Jurkat, Clone E6-1 (cell line): ENCODE results near the gene GJB3.
"Not testable (repeated sequence)": the region's sequence is repeated elsewhere in the genome, so short reads cannot be mapped to it uniquely, and the experiment has no call there.

Source experiments
- DNase-seq: peaks from one replicate; pipeline ENCODE4 v3.0.0-alpha.2; 2011; ENCODE audit warnings: low read depth, low spot score
- H3K4me3 ChIP-seq: 2 replicates; pipeline ENCODE4 v1.5.1; 2011; ENCODE audit warnings: mild to moderate bottlenecking, low read length, control low read depth, moderate library complexity

The GJB3 gene

DNA sequence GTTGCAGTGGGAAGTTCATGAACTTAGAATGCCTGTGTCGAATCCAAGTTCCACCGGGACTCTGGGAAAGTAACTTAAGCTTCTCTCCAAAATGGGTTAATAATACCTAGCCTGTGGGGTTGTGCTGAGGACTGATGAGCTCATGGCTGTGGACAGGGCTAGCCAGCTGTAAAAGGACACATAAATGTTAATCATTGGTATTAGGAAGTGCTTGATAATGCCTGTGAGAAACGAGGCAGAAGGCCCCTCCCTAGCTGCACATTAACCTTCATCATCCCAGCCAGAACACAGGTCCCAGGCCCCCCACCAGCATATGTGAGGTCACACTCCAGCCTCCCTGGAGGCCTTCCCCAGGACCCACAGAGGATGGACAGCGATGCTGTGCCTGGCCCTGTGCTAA lies 22.3 kb upstream of the GJB3 start:
- no peak overlapping the region for H3K4me3 ChIP-seq
- no peak for DNase-seq

DNA sequence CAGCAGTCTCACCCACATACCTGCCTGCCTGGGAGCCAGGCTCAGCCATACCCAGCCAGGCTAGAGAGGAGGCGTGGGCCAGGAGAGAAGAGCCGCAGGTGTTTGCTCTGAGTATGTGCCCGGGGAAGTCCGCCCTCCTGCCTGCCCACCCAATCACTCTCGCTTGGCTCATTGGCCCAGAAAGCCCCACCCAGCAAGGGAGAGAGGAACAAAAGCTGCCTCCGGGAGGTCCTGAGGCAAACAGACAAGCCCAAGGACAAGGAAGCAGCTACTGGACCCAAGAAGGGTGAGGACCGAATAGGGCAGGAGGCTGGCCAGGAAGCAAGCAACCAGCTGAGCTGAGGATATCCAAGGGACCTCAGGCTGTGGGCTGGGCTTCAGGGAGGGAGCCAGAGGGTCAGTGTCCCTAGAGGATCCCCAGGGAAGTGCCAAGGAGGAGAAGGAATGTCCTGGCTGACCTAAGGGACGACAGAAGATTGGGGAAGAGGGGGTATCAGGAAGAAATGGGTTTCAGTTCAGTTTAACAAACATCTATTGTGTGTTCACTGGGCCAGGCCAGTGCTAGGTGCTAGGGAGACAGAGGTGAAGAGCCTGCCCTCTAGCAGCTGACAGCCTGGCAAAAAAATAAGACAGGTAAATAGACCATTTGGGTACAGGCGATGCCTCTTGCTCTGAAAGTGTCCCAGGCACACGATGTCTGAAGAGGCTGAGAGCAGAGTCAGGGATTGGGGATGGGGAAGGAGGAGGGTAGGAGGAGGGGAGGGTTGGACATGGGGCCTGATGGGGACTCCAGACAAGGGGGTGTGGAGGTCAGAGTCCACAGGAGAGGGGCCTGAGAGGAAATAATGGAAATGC lies 21.3 kb upstream of the GJB3 start, which contains the start of gene GJB4:
Gene GJB4 (plus strand): TSS at position 238 of the 855 bp plus-strand sequence. CDS start 1,515 bp downstream, outside the sequence.
- DNase-seq = no peak

DNA sequence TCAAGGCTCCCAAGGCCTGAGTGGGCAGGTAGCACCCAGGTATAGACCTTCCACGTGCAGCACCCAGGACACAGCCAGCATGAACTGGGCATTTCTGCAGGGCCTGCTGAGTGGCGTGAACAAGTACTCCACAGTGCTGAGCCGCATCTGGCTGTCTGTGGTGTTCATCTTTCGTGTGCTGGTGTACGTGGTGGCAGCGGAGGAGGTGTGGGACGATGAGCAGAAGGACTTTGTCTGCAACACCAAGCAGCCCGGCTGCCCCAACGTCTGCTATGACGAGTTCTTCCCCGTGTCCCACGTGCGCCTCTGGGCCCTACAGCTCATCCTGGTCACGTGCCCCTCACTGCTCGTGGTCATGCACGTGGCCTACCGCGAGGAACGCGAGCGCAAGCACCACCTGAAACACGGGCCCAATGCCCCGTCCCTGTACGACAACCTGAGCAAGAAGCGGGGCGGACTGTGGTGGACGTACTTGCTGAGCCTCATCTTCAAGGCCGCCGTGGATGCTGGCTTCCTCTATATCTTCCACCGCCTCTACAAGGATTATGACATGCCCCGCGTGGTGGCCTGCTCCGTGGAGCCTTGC lies 19.7 kb upstream of the GJB3 start:
- no peak overlapping the region for H3K4me3 ChIP-seq
- no peak for DNase-seq

More for the DNA sequence above, 21.3 kb upstream of the GJB3 start, which contains the start of gene GJB4:
- no peak within 1 kb of the TSS for H3K4me3 ChIP-seq

DNA sequence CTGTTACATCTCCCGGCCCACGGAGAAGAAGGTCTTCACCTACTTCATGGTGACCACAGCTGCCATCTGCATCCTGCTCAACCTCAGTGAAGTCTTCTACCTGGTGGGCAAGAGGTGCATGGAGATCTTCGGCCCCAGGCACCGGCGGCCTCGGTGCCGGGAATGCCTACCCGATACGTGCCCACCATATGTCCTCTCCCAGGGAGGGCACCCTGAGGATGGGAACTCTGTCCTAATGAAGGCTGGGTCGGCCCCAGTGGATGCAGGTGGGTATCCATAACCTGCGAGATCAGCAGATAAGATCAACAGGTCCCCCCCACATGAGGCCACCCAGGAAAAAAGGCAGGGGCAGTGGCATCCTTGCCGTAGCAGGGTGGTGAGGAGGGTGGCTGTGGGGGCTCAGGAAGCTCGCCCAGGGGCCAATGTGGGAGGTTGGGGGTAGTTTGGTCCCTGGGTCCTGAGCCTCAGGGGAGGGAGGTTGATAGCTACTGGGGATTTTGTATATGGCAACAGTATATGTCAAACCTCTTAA lies 19.2 kb upstream of the GJB3 start:
- DNase-seq = no peak
- no peak overlapping the region for H3K4me3 ChIP-seq

DNA sequence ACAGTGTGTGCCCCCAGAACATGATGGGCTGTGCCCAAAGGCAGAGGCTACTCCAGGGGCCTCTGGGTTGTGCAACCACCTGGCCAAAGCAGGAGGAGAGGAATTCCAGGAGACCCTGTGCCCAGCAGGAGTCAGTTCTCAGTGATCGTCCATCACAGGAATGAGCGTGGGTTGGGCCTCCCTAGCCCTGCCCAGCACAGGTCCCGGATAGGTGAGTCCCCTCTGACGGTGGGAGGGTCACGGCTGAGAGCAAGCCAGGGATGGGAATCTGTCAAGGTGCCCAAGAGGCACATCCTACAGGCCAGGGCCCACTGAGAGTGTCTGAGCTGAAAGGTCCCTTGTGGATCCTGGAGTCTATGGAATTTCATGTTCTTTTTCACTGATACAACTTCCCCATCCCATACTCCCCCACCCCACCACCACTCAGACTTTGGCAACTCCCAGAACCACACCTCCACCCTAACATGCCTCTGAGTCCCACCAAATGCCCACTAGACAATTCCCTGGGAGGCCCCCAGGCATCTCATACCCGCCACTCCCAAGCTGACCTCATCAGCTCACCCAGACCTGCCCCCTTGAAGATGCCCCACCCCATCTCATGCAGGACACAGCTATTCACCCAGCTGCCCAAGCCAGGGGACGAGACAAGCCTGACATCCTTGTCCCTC lies 18.4 kb upstream of the GJB3 start:
- no peak for DNase-seq
- H3K4me3 ChIP-seq = no peak overlapping the region

DNA sequence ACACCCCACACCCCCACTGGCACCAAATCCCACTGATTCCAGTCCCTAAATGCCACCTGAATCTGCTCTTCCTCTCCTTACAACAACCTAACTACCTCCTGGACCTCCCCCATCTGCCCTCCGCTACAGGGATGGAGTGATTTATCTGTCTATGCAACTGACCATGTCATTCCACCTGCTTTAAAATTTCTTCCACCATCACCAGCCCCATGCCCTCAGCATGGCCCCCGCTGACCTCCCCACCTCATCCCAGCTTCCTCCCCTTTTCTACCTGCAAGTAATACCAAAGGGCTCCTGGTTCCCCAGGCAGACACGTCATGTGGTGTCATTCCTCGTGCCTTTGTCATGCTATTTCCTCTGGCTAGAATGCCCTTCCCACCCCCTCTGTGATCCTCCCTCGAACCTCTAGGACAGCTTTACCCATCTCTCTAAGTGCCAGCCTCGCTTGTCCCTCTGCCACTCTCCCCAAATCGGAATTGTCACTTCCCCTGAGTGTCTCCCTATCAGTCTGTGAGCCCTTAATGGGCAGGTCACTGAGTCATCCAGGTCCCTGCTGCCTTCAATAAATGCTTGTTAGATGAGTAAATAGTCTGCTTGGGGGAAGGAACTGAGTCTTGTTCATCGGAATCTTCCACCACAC lies 17.8 kb upstream of the GJB3 start:
- no peak overlapping the region for H3K4me3 ChIP-seq
- DNase-seq = no peak

DNA sequence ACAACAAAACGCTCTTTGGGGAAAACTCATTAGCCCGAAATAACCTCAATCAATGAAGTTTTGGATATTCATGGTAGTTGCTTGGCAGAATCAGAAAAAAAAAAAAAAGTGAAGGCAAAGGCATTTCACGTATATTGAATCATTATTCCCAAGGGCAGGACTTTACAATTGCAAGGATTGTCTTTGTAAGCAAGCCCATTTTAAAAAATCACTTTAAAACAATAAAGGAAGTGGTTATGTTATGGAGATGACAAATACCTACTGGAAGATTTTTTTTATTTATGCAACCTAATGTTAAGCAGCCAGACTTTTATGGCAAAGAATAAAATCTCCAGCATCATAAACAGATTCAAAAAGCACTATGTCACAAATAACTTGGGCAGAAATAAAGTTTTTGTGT lies 12.2 kb upstream of the GJB3 start:
- no peak overlapping the region for H3K4me3 ChIP-seq
- DNase-seq = no peak

DNA sequence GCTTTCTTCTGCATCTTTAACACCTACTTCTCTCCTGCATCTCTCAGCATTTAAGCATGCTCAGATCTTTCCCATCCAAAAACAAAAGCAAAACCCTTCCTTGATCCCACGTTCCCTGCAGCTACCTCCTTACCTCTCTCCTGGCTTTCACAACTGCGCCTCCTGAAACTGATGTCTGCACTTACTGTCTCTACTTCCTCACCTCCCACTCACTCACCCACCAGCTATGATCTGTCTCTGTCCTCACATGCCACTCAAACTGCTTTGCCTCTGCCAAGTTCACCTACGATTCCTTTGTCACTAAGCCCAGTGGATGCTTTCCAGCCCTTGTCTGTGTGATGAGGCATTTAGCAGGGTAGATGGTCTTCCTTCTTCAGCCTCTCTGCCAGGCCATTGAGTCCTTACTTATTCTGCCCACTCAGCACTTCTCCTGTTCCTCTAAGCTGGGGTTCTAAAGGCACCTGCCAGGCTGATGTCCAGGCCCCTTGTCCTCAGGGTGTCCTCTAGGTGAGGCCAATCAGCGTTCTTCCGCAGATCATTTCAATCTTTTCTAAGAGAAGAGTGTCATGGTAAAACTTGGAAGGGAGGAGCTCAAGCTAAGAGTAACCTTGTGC lies 10.0 kb upstream of the GJB3 start:
- no peak for DNase-seq

DNA sequence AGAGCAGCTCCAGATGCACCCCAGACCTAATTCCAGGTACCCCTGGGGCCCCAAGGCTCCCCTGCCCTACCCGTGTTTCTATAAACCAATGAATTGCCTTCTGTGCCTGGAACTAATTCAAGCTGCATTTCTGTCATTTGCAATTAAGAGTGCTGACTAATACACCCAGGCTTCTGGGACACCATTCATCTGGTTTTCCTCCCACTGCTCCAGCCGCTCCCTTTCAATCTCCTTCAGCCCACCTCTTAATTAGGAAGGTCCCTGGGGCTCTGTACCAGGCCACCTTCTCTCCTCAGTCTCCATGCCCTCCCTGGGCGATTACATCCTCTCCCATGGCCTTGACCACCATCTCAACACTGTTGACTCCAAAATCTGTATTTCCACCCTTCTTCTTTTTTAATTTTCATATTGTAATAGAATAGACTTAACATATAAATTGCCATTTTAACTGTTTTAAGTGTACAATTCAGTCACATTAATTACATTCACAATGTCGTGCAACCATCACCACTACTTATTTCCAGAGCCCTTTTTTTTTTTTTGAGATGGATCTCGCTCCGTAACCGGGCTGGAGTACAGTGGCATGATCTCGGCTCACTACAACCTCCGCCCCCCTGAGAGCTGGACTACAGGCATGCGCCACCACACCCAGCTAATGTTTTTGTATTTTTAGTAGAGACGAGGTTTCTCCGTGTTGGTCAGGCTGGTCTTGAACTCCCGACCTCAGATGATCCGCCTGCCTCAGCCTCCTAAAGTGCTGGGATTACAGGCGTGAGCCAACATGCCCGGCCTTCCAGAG lies 9.2 kb upstream of the GJB3 start:
- H3K4me3 ChIP-seq = no peak overlapping the region
- DNase-seq = no peak

More for the DNA sequence above, 10.0 kb upstream of the GJB3 start:
- no peak overlapping the region for H3K4me3 ChIP-seq

DNA sequence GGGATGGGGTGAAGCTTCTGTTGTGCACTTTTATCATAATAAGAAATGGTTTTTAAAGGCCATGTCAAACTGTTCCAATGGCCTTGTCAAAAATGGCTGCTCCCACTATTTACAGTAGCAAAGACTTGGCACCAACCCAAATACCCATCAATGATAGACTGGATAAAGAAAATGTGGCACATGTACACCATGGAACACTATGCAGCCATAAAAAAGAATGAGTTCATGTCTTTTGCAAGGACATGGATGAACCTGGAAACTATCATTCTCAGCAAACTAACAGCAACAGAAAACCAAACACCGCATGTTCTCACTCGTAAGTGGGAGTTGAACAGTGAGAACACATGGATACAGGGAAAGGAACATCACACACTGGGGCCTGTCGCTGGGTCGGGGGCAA lies 7.9 kb upstream of the GJB3 start:
- DNase-seq, H3K4me3 ChIP-seq: not testable (repeated sequence)

DNA sequence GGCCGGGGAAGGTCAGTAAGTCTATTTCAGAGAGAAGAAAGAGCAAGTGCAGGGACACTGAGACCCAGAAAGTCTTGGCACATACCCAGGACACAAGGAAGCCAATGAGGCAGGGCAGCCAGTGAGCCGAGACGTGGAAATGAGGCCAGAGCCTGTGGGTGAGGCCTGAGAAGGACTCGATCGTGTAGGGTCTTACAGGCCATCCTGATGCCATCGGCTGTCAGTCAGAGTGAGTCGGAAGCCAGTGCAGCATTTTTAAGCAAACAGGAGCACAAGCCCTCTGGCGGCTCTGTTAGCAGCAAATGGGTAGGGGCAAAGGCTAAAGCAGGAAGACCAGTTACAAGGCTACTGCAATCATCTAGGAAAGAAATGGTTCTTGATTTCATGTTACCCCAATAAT lies 6.1 kb upstream of the GJB3 start:
- no peak overlapping the region for H3K4me3 ChIP-seq
- no peak for DNase-seq

DNA sequence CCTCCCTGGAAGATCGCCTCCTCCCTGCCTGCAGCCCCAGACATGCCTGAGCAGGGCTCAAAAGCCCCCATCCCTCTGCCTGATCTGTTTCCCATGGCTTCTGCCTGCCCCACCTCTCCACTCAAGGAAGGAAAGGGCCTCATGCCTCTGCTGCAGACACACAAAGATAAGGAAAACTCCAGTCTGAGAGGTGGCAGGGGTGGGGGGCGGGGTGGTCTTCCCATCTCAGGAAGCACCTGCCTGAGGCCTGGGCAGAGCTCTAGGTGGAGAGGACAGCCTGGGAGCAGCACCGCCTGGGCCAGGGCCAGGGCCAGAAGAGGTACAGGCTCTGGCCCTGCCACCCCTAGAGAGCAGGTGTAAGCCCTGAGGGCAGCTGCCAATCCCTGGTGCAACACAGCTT lies 4.1 kb upstream of the GJB3 start:
- no peak overlapping the region for H3K4me3 ChIP-seq
- no peak for DNase-seq

DNA sequence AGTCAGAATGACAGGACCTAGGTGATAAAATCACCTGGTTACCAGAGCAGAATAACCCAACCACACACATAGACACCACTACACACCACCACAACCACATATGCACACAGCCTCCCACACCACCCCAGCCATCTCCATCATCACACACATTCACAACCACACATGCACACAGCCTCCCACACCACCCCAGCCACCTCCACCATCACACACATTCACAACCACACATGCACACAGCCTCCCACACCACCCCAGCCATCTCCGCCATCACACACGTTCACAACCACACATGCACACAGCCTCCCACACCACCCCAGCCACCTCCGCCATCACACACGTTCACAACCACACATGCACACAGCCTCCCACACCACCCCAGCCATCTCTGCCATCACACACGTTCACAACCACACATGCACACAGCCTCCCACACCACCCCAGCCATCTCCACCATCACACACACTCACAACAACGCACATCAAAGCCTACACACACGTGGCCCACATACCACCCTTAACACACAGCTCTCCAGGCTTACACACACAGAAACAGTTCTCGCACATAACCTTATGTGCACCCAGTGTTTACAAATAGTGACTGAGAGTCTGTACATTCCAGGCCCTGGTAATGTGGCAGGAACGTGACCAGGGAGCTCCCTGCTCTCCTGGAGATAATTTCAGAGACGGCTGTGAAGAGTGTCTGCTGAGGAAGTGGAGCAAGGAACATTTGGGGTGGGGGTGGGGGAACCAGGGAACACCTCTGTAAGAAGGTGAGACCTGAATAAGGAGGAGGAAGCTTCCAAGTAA lies 3.3 kb upstream of the GJB3 start:
- no peak overlapping the region for H3K4me3 ChIP-seq
- DNase-seq = no peak

DNA sequence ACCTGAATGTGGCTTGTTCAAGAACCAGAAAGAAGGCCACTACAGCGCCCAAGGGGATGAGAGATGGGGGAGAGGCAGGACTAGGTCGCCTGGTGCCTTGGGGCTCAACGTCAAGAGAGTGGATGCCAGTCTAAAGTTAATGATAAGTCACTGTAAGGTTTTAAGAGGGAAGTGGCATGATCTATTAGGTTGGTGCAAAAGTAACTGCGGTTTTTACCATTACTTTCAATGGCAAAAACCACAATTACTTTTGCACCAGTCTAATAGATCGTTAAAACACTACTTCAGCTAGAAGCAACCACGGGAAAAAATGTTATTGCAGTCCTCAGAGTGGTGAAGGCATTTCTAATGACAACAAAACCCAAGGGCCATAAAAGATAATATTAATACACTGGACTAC lies 2.6 kb upstream of the GJB3 start:
- no peak for DNase-seq
- H3K4me3 ChIP-seq = no peak overlapping the region

DNA sequence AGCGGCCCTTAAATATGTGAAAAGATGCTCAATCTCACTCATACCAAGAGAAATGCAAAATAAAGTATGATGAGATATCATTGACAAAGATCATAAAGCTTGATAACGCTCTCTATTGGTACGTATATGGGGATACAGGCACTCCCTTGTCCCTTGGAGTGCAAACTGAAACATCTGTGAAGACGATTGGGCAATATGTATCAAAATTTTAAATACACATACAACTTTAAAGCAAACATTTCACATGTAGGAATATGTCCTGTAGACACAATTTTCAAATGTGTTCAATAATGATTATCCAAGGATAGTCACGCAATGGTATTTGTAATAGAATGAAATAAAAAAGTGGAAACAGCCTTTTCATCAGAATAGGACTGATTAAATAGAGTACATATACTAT lies 2.0 kb upstream of the GJB3 start:
- H3K4me3 ChIP-seq = no peak overlapping the region

DNA sequence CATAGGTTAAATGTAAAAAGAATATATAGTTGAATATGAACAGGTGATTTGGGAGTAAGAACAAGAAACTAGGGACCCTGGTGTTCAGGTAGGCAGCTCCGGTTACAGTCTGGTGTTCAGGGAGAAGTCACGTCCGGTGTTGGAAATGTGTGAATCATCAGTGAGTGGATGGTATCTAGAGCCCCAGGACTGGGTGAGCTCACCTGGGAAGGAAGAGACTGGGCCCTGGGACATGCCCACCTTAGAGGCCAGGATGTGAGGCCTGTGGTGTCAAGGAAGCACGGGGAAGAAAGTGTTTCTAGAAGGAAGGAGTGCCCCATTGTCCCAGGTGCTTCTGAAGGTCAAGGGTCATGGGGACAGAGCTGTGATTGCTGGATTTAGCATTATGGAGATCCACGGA lies 1.5 kb upstream of the GJB3 start:
- no peak for DNase-seq
- no peak overlapping the region for H3K4me3 ChIP-seq

More for the DNA sequence above, 2.0 kb upstream of the GJB3 start:
- no peak for DNase-seq

DNA sequence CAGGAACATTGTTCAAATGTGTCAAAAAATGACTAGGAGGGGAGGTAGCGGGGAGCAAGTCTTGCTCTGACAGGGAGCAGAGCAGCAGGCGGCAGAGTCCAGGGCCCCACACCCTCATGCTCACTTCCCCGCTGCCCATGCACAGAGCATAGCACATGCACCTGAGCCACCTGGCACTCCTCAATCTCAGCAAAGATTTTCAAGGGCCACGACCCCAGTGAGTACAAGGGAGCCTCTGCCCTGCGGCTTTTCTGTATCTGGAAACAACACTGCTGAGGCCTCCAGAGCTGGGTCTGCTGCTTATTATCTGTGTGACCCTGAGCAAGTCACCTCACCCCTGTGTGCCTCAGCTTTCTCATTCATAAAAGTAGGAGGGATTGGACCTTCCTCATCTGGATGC lies 1.1 kb upstream of the GJB3 start:
- DNase-seq = no peak
- H3K4me3 ChIP-seq = no peak overlapping the region

DNA sequence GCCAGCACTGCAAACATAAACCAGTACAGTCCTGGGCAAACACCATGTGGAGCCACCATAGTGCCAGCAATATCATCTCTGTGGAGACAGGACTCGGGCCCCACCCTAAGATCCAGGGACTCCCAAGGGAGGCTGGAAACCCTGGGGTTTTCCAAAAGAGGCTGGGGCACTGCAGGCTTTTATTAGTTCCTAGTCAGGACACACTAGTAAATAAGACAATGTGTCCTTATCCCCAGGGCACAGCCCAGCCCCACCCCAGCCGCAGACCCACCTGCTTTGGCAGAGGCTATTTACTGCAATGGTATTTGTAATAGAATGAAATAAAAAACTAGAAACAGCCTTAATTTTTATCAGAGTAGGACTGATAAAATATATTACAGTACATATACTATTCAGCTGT lies 486 bp upstream of the GJB3 start:
- DNase-seq = no peak
- no peak overlapping the region for H3K4me3 ChIP-seq
